ENCODE measurements around the gene NOD2.

The NOD2 gene

GRCh38 chr16:50692999-50693781 is at the start of gene NOD2:
Gene NOD2 (plus strand): TSS chr16:50693606. CDS start chr16:50699496, 5,890 bp downstream.
- no peak for DNase-seq

DNA sequence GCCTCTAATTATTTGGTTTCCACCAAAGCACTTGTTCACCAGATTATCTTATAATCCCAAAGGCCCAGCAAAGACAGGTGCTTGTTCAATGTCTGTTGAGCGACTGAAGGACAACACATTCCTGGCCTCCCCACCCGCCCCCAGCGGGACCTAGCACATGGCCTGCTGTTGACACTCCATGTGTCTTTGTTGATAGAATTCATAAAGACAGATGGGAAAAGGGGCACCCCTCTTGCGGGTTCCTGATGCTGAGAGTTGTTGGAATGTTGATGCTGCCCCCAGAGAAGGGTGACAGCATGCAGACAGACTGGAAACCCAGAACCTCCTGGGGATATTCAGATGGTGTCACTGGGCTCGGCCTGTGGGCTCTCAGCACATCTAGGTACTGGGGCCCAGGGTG is 49.2 kb upstream of the NOD2 start:
- no peak for DNase-seq

- DNase-seq = no peak
Measured at GRCh38 chr16:50644729-50645128, 48.7 kb upstream of the NOD2 start.

DNA sequence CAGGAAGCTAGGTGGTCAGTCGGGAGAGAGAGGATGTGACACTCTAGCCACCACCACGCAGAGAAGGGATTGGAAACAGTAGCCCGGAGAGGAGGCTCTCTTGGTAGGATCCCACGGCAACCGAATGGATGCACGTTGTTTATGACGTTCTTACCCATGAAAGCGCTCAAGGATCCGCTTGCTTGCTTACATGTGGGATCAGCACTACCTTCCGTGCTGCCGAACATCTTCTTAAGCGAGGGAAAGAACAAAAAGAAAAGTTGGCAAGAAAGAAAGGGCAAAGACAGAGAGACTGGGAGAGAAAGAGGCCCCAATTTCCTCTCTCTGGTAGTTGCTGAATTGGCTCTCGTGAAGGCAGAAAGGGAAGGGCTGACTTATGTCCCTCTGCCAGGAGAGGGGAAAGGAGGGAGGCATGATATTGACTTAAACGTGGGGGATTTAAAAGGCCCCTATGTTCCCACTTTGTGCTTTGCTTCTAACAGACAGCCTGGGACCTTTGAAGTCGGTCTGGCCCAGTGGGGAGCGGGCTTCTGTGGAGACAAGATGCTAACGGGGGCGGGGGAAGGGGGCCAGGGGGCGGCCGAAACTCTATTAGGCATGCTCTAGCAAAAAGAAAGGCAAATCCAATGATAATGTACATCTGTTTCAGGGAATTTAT is 47.7 kb upstream of the NOD2 start:
- no peak for DNase-seq

- DNase-seq = no peak
Measured at GRCh38 chr16:50646345-50646744, 47.1 kb upstream of the NOD2 start.

DNA sequence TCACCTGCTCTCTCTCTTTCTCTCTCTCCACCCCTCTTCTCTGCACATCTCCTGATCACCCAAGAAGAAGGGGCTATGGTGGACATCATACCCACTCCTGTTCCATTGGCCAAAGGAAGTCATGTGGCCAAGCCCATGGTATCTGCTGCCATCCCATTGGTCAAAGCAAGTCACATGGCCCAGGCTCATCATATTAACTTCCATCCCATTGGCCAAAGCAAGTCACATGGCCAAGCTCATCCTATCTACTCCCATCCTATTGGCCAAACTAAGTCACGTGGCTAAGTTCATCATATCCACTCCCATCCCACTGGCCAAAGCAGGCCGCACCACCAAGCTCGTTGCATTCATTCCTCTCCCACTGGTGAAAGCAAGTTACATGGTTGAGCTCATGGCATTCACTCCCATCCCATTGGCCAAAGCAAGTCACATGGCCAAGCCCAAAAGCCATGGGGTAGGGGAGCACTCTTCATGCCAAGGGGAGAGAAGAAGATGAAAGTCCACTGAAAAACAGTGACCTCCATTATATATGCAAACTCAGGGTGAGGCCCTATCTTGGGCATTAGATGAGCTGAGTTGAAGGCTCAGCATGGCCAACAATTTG is 41.5 kb upstream of the NOD2 start:
- DNase-seq = no peak

DNA sequence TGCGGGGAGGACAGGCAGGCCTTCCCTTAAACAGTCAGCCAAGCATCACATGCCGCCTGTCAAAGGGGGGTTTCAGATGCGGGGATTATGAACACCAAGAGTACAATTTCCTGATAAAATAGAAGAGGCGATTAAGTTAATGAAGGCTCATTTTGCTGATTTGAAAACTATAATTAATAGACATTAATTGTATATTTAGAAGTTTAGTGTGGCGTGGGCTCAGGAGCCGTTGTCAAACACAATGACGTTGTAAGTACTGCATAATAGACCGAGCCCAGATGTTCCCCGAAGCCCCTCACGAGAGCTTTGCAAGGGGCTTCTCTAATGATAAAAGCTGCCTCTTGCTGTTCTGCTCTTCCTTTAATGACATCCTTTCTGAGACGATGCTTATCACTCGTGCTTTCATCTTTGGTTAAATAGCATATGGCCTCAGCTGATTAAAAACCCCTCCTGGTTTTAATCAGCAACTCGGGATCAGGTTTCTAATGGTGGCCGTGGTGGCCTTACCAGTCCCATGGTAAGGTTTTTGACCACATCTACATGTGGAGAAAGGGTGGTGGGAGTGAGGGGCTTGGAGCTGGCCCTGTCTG is 40.5 kb upstream of the NOD2 start:
- DNase-seq = no peak

- DNase-seq = no peak
Measured at GRCh38 chr16:50653633-50654519, 39.5 kb upstream of the NOD2 start.

GRCh38 chr16:50655558-50656055 is 37.8 kb upstream of the NOD2 start:
- DNase-seq = no peak

- no peak for DNase-seq
Measured at GRCh38 chr16:50657241-50657640, 36.2 kb upstream of the NOD2 start.

- no peak for DNase-seq
Measured at GRCh38 chr16:50659806-50660205, 33.6 kb upstream of the NOD2 start.

GRCh38 chr16:50662306-50662940 is 31.0 kb upstream of the NOD2 start:
- DNase-seq = no peak

- no peak for DNase-seq
Measured at GRCh38 chr16:50664270-50664669, 29.1 kb upstream of the NOD2 start.

- DNase-seq = no peak
Measured at GRCh38 chr16:50665128-50665878, 28.1 kb upstream of the NOD2 start.

DNA sequence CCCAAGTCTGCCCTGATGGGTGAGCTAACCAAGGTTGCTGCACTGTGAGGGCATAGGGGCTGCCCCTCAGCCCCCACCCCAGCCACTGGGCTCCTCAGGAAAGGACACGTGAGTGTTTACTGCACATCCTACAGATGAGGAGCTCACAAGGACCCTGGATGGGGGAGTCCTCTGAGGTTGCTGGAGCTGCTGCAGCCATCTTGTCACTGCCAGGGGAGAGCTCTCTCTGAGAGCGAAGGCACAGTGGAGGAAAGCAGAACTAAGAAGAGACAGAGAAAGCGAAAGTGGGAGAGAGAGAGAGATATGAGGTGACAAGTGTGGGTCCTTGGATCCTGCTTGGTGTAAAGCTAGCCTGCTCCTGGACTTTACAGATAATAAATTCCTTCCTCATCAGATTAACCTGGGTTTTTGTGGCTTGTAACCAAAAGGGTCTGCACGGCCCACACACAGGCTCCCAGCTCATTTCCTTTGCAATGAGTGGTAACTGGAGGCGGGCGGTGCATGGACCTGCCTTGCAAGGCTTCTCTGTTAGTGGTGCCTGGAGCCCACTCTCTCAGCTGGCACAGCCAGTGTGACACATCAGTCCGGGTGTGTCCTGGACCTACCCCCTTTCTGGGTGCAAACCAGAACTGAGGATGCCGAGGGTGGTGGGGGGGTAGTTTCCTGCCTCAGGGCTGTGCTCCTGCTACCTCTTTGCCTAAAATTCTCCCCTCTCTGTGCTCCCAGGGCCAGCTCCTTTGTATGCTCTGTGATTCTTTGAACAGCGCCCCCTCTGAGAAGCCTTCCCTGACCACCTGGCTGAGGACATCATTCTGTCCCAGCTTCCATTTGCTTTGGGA is 26.5 kb upstream of the NOD2 start:
- no peak for DNase-seq

DNA sequence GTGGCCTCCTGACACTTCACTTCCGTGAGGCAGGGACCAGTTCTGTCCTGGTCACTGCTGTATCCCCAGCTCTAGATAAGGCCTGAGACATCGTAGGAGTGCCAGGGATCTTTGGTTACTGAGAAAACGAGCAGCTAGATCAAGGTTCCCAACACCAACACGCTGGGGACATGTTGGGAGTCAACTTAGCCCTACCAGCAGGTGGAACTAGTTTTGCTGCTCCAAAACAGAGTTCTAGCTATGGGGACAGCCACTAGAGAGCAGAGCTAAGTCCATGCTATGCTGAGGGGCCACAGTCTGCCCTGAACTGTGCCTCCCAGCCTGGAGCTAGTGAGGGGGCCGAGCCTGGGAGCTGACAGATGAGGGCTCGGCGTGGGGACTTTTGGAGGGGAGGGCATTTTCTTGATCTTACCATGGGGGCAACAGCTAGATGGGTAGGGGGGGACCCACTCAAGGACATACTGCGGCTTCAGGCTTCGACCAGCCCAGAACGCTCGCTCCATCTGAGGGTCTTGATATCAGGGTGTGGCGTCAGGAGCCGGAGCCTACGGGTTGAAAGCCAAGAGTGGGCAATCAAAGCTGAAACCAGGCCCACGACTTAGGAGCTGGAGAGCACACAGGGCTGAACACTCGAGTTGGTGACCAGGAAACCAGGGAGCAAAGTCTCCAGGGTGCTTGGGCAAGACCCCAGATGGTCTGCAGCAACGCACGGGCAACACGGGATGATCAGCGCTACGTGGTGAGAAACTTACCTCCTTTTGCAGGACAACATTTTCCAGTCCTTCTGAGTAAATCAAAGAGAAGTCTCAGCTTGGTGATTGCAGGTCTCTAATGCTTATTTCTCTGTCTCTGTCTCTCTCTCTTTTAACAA is 25.7 kb upstream of the NOD2 start:
- DNase-seq = no peak

DNA sequence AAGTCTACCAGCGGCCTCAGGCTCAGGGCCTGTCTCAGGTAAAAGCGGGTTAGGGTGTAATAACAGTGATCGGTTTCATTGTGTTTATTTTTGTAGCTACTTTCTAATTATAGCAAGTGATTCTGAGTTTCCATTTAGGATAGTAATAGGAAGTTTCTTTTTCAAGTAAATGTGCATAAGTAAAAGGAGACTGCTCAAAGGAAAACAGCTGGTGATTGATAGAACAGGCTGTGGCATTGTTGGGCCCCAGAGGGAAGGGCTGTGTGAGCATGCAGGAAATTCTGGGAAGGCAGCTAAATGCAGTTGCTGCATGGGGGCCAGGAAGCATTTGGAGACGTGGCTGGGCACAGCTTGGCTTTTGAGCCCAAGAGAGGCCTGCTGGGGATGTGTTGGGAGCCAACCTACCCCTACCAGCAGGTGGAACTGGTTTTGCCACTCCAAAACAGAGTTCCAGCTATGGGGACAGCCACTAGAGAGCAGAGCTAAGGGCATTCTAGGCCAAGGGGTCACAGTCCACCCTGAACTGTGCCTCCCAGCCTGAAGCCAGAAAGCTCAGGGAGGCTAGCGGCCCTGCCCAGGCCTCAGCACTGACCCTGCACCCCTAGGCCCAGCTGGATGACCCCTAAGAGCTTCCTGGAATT is 24.9 kb upstream of the NOD2 start:
- DNase-seq = no peak

GRCh38 chr16:50669741-50670140 is 23.7 kb upstream of the NOD2 start:
- no peak for DNase-seq

DNA sequence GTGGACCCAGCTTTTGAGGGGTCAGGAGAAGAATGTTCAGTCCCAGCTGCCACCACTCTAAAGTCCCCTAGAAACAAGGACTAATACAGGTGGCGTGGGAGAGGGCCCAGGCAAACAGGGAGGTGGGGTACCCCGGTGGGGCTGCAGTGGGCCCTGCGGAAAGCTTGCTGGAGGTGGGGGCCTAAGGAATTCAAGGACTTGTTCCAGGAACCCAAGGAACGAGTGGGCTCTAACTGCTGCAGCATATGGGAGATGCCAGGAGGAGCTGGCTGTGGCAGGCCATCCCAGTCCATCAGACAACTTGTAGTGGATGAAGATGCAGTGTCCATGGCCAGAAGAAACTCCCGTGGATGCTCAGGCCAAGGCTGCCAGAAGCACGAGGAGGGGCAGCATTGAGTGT is 22.9 kb upstream of the NOD2 start:
- no peak for DNase-seq
